RWPE2 (cell line): ENCODE measurements around the gene ZNF583.

Source experiments
- ATAC-seq: fragments of 200-7000 bp; cut with Tn5 transposase; 3 replicates; pipeline ENCODE4 v1.9.1; 2021; ENCODE audit warnings: low read depth
- DNase-seq: peaks from one replicate; pipeline ENCODE4 v3.0.0-alpha.2; 2020; ENCODE audit warnings: low spot score
- H3K27ac ChIP-seq: fragments of 450-650 bp; 2 replicates; pipeline ENCODE4 v1.5.1; 2017; ENCODE audit warnings: mild to moderate bottlenecking; ENCODE audit not compliant: poor library complexity, severe bottlenecking
- H3K27me3 ChIP-seq: fragments of 250-450 bp; sonication (Bioruptor Pico); 2 replicates; pipeline ENCODE4 v1.5.1; 2021; ENCODE audit warnings: mild to moderate bottlenecking, moderate library complexity; ENCODE audit not compliant: insufficient read depth, poor library complexity, severe bottlenecking
- H3K36me3 ChIP-seq: fragments of 250-450 bp; sonication (Bioruptor Pico); 2 replicates; pipeline ENCODE4 v1.5.1; 2020; ENCODE audit warnings: low read depth, mild to moderate bottlenecking, moderate library complexity
- H3K4me1 ChIP-seq: fragments of 250-450 bp; sonication (Bioruptor Pico); 2 replicates; pipeline ENCODE4 v1.5.1; 2021; ENCODE audit warnings: mild to moderate bottlenecking, moderate library complexity; ENCODE audit not compliant: insufficient read depth, poor library complexity, severe bottlenecking
- H3K4me3 ChIP-seq: fragments of 250-450 bp; sonication (Bioruptor Pico); 2 replicates; pipeline ENCODE4 v1.5.1; 2021; ENCODE audit warnings: mild to moderate bottlenecking, moderate library complexity; ENCODE audit not compliant: severe bottlenecking
- H3K9me3 ChIP-seq: fragments of 250-450 bp; sonication (Bioruptor Pico); 2 replicates; pipeline ENCODE4 v1.5.1; 2021; ENCODE audit warnings: mild to moderate bottlenecking, moderate library complexity; ENCODE audit not compliant: severe bottlenecking
- TF ChIP-seq, protein P1 (sequence below): fragments of 450-650 bp; IDR thresholded peaks from one replicate; pipeline ENCODE4 v1.5.1; 2017; ENCODE audit warnings: mild to moderate bottlenecking, moderate library complexity; ENCODE audit not compliant: poor library complexity, severe bottlenecking

The ZNF583 gene

DNA sequence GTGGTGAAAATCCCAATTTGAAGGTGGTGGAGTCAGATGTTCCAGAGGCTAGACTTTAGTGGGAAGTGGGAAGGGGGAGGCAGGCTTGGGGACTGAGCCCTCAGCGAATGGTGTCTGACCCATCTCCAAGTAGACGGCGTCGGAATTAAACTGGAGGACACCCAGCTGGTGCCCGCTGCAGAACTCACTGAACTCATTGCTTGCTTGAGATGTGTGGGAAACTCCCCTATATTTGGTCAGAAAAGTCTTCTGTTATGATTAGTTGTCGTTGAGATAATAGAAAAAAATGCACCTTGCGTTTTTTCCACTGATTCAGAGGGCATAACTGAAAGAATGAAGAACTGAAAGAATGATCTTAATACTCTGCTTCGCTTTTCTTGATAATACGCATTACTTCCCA is 871 bp upstream of the ZNF583 start:
- Histone ChIP-seq H3K4me3 (peak overlapping the region; percentile 71), H3K36me3 (peaks cover 7% of the 10 kb centered on the region), H3K27me3 (no peaks in the 10 kb centered on the region), H3K4me1 (no peaks in the 10 kb centered on the region), H3K9me3 (peaks cover 6% of the 10 kb centered on the region), H3K27ac (peak overlapping the region; percentile 21)
- ATAC-seq: no peak
- no peak for DNase-seq
- TF ChIP-seq, protein P1, sequence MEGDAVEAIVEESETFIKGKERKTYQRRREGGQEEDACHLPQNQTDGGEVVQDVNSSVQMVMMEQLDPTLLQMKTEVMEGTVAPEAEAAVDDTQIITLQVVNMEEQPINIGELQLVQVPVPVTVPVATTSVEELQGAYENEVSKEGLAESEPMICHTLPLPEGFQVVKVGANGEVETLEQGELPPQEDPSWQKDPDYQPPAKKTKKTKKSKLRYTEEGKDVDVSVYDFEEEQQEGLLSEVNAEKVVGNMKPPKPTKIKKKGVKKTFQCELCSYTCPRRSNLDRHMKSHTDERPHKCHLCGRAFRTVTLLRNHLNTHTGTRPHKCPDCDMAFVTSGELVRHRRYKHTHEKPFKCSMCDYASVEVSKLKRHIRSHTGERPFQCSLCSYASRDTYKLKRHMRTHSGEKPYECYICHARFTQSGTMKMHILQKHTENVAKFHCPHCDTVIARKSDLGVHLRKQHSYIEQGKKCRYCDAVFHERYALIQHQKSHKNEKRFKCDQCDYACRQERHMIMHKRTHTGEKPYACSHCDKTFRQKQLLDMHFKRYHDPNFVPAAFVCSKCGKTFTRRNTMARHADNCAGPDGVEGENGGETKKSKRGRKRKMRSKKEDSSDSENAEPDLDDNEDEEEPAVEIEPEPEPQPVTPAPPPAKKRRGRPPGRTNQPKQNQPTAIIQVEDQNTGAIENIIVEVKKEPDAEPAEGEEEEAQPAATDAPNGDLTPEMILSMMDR: no peak

DNA sequence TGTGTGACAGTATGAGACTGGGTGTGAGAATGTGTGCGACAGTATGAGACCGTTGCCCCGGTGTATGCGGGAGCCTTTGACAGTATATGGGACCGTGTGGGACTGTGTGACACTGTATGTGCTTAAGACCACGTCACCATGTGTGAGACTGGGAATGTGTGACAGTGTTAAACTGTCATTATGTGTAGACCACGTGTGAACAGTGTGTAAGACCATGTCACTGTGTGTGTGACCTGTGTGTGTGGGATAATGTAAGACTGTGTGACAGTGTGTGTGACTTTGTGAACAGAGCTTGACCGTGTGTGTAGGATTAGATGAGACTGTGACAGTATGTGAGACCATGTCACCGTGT is 549 bp downstream of the ZNF583 start:
- TF ChIP-seq, protein P1: no peak
- peaks cover 17% of the 10 kb centered on the region for H3K36me3 ChIP-seq
- DNase-seq (no peak), ATAC-seq (no peak)
- H3K4me1 ChIP-seq: no peaks in the 10 kb centered on the region
- no peak overlapping the region for H3K27ac ChIP-seq
- H3K9me3 ChIP-seq: peaks cover 10% of the 10 kb centered on the region
- H3K4me3 ChIP-seq: peak overlapping the region; percentile 71
- H3K27me3 ChIP-seq: no peaks in the 10 kb centered on the region

DNA sequence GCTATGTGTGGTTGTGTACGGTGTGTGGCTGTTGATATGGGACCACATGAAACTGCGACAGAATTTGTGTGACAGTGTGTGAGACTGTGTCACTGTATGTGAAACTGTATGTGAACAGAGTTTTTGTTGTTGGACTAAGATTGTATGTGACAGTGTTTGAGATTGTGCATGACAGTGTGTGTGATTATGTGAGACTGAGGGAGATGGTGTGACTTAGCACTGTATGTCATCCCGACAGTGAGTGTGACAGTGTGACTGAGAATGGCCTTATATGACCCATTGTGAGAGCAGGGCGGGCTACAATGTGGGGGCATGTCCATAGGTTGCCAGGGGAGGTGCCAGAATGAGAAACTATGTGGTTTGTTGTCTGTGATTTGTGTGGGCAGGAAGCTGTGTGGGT is 930 bp downstream of the ZNF583 start:
- TF ChIP-seq, protein P1: no peak
- DNase-seq: no peak
- H3K9me3 ChIP-seq: peaks cover 10% of the 10 kb centered on the region
- no peak overlapping the region for H3K4me3 ChIP-seq
- H3K36me3 ChIP-seq: peaks cover 20% of the 10 kb centered on the region
- no peaks in the 10 kb centered on the region for H3K4me1 ChIP-seq
- H3K27me3 ChIP-seq: no peaks in the 10 kb centered on the region
- no peak overlapping the region for H3K27ac ChIP-seq
- no peak for ATAC-seq

DNA sequence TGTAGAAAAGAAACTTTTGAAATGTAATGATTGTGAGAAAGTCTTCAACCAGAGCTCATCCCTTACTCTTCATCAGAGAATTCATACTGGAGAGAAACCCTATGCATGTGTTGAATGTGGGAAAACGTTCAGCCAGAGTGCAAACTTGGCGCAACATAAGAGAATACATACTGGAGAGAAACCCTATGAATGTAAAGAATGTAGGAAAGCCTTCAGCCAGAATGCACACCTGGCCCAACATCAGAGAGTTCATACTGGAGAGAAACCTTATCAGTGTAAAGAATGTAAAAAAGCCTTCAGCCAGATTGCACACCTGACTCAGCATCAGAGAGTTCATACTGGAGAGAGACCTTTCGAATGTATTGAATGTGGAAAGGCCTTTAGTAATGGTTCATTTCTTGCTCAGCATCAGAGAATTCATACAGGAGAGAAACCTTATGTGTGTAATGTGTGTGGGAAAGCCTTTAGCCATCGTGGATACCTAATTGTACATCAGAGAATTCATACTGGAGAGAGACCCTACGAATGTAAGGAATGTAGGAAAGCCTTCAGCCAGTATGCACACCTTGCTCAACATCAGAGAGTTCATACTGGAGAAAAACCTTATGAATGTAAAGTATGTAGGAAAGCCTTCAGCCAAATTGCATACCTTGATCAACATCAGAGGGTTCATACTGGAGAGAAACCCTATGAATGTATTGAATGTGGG is 19.3 kb downstream of the ZNF583 start:
- Histone ChIP-seq H3K9me3 (peaks cover 45% of the 10 kb centered on the region), H3K4me1 (no peaks in the 10 kb centered on the region), H3K4me3 (no peak overlapping the region), H3K36me3 (0 out of 2 replicates have a peak, but pooled peaks cover 4% of the 10 kb centered on the region), H3K27ac (no peak overlapping the region), H3K27me3 (no peaks in the 10 kb centered on the region)
- no peak for ATAC-seq
- no peak for DNase-seq
- TF ChIP-seq, protein P1: no peak

DNA sequence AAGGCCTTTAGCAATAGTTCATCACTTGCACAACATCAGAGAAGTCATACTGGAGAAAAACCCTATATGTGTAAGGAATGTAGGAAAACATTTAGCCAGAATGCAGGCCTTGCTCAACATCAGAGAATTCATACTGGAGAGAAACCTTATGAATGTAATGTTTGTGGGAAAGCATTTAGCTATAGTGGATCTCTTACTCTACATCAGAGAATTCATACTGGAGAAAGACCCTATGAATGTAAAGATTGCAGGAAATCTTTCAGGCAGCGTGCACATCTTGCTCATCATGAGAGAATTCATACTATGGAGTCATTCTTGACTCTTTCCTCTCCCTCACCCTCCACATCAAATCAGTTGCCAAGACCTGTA is 19.8 kb downstream of the ZNF583 start:
- no peak overlapping the region for H3K4me3 ChIP-seq
- no peaks in the 10 kb centered on the region for H3K4me1 ChIP-seq
- H3K9me3 ChIP-seq: peaks cover 43% of the 10 kb centered on the region
- DNase-seq (no peak), ATAC-seq (no peak)
- H3K36me3 ChIP-seq: 0 out of 2 replicates have a peak, but pooled peaks cover 4% of the 10 kb centered on the region
- no peak overlapping the region for H3K27ac ChIP-seq
- no peaks in the 10 kb centered on the region for H3K27me3 ChIP-seq
- TF ChIP-seq, protein P1: no peak
